GM23248 (cell line): ENCODE results near the gene SPTBN5.

Experiments used
- EZH2 ChIP-seq: fragments of 200-600 bp; sonication (generic); IDR thresholded peaks from 2 replicates; pipeline ENCODE4 v1.6.1; 2018; ENCODE audit warnings: antibody characterized with exemption, mild to moderate bottlenecking; ENCODE audit not compliant: insufficient read depth, poor library complexity, severe bottlenecking
- EZH2phosphoT487 ChIP-seq: fragments of 200-600 bp; sonication (generic); IDR thresholded peaks from 2 replicates; pipeline ENCODE4 v1.6.1; 2018; ENCODE audit warnings: antibody characterized with exemption, moderate library complexity, mild to moderate bottlenecking, low read depth; ENCODE audit not compliant: insufficient read depth

GRCh38 chr15:41890050-41890690, 3.7 kb downstream of the SPTBN5 start:
- TF ChIP-seq EZH2 (no peak), EZH2phosphoT487 (no peak)
